Endothelial cell of umbilical vein (primary cell): Measurements from ENCODE around the gene WBP1L.

ENCODE experiments used
- POLR2A ChIP-seq: IDR thresholded peaks from 2 replicates; pipeline ENCODE4 v1.6.1; 2012; ENCODE audit warnings: low read depth, mild to moderate bottlenecking, control low read depth, low read length
- TF ChIP-seq, protein P1 (sequence below), 2 donors: IDR thresholded peaks; 1 replicate in 1 of 2; 2 replicates in 1 of 2; pipeline ENCODE4 v1.5.1; 2011; ENCODE audit warnings: low read length in 2 of 2, mild to moderate bottlenecking in 2 of 2, moderate library complexity in 2 of 2, control low read depth in 1 of 2, inconsistent platforms in 1 of 2, low read depth in 1 of 2; ENCODE audit not compliant: insufficient read depth in 1 of 2; ENCODE audit errors: extremely low read depth in 1 of 2

DNA sequence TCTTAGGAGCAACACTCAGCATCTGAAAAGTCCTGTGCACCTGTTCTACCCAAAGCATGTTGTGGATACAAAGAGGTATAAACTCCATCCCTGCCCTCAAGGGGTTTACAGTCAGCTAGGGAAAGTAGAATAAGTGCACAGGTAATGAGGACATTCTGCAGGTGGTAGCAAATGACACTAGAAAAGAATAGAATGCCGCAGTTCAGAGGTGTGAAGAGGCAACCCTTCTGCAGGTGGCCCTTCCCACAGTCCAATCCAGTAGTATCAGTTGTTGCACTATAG is 36.7 kb downstream of the WBP1L start:
- TF ChIP-seq, protein P1, sequence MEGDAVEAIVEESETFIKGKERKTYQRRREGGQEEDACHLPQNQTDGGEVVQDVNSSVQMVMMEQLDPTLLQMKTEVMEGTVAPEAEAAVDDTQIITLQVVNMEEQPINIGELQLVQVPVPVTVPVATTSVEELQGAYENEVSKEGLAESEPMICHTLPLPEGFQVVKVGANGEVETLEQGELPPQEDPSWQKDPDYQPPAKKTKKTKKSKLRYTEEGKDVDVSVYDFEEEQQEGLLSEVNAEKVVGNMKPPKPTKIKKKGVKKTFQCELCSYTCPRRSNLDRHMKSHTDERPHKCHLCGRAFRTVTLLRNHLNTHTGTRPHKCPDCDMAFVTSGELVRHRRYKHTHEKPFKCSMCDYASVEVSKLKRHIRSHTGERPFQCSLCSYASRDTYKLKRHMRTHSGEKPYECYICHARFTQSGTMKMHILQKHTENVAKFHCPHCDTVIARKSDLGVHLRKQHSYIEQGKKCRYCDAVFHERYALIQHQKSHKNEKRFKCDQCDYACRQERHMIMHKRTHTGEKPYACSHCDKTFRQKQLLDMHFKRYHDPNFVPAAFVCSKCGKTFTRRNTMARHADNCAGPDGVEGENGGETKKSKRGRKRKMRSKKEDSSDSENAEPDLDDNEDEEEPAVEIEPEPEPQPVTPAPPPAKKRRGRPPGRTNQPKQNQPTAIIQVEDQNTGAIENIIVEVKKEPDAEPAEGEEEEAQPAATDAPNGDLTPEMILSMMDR (IDR thresholded peaks at IDR 0.05; ENCODE audit: extremely low read depth in 1 of 2, insufficient read depth in 1 of 2, low read depth in 1 of 2, low read length in 2 of 2): no peak
- no peak for TF ChIP-seq POLR2A
